Sciatic nerve (tissue), 2 donors: Measurements from ENCODE around the gene B3GALT5. TPM values are rescaled to one million over a fixed set of nuclear protein-coding genes. Genes with fewer than 3 reads are reported as not detected.

Experiments used
- ATAC-seq: fragments of 200-7000 bp; cut with Tn5 transposase; one replicate; pipeline ENCODE4 v1.9.1; 2020; ENCODE audit warnings: mild to moderate bottlenecking, moderate library complexity
- DNase-seq: peaks from one replicate; pipeline ENCODE4 v3.0.0-alpha.2; 2020; ENCODE audit warnings: low spot score
- intact Hi-C: fragments of 100-400 bp; cut with DNase I; formaldehyde crosslinking; loops from one replicate; pipeline ENCODE4 v1.14.2; 2022
- total RNA-seq: library from RNA; stranded (reverse); fragmentation: NEBNext Ultra II Directional; extraction: Animal tissue kit (Norgen Biotek cat#: 25700); gene quantifications from one replicate; pipeline ENCODE4 v1.2.1, GENCODE V29; 2021
- donor health status: DM: no; HTN: no; CAD: no.
- donor health status: DM: no; HTN: no; CAD: no.

Gene B3GALT5
- total RNA-seq, 1 donor from 2014 or later: not detected

DNA sequence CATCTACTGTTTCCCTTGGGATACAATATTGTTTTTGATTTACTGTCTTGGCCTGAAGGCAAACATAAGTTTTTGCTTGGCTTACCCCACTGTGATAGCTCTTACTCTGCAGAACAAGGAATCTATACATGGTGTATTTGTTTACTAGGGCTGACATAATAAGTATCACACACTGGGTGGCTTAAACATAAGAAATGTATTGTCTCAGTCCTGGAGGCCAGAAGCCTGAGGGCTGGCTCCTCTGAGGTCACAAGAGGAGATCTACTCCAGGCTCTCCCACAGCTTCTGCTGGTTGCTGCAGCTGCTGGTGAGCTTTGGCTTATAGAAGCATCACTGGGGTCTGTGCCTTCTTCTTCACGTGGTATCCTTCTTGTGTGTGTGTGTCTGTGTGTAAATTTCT lies 101.6 kb downstream of the B3GALT5 start:
- DNase-seq (no peak), ATAC-seq (peak; percentile 69)
- intact Hi-C loops: no loop called here

DNA sequence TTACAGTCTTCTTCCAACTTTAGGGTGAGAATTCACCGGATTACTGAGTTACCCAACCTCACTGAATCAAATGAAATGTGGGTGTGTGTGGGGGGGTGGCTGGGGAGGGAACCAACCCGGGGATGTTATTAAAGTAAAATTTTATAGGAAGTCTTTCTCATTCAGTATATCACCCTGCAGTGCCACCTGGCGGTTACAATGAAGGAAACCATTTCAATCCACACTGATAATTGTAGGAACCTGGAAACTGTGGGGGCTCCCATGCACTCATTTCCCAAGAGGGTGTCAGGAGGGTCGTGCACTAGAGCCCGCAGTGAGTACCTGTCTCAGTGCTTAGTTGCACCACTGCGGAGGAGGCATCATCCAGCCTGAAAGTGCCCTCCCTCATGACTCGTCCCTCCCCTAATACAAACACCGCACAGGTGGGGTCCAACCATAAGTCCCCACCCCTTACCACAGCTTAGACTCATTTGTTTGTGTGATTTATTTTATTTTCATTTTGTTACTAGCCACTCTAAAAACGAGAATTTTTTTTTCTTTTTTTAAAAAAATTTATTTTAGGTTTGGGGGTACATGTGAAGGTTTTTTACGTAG lies 103.2 kb downstream of the B3GALT5 start:
- peak; percentile 72 for DNase-seq
- peak; percentile 22 for ATAC-seq
- intact Hi-C loops: loop anchor here (5.0 kb wide), 1 partner anchor 199 kb away; no protein-coding TSS in a partner anchor

DNA sequence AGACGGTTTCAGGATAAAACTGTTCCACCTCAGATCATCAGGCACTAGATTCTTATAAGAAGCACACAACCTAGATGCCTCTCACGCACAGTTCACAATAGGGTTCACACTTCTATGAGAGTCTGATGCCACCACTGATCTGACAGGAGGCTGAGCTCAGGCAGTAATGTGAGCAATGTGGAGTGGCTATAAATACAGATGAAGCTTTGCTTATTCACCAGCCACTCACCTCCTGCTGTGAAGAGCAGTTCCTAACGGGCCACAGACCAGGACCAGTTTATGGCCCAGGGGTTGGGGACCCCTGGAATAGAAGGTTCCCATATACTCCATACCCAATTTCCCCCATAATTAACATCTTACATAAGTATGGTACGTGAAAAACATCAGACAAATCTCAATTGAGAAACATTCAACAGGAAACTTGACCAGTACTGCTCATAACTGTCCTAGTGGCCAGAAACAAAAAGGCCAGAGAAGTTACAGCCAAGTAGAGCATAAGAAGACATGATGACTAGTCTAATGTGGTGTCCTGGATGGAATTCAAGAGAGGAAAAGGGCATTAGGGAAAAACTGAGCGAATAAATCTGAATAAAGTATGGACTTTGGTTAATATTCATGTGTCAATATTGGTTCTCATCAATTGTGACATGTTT lies 107.5 kb downstream of the B3GALT5 start:
- no peak for ATAC-seq
- DNase-seq: no peak
- intact Hi-C loops: no loop called here

DNA sequence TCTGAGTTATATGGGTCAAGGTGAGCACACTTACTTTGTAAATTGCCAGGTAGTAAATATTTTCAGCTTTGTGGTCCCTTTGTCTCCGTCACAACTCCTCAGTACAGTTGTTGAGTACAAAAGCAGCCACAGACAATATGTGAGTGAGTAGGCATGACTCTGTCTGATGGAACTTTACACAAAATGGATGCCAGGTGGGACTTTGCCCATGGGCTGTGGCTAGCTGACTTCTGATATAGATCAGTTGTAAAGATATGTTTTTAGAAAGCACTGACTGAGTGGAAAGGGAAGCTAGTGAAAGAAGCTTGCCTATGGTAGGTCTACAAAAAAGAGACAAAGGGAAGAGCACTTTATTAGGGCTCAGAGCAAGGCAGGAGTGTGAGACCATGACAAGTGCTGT lies 109.1 kb downstream of the B3GALT5 start:
- DNase-seq: no peak
- no peak for ATAC-seq
- intact Hi-C loops: no loop called here

Other genes with a start within 250 kb of the B3GALT5 start
- 2.2 TPM for gene LCA5L, start 167.2 kb upstream of the B3GALT5 start, total RNA-seq
- 7.9 TPM for gene SH3BGR, start 161.0 kb upstream of the B3GALT5 start, total RNA-seq
- gene IGSF5, start 132.2 kb downstream of the B3GALT5 start, total RNA-seq: not detected